NCI-H345 treated with DMSO at 0.1 percent for 48 hours (cell line): Measurements from ENCODE around the gene DENND4B.

Experiments
- DNase-seq: peaks from one replicate; lab custom pipeline; 2025; ENCODE audit not compliant: unreplicated experiment; lab: John Stamatoyannopoulos, UW

Gene DENND4B

GRCh38 chr1:153968972-153969371, 22.5 kb upstream of the DENND4B start:
- DNase-seq, result no peak

- DNase-seq, result no peak
Observed at GRCh38 chr1:153968408-153968807, 21.9 kb upstream of the DENND4B start.

- DNase-seq, result no peak
Observed at GRCh38 chr1:153968000-153968363, 21.5 kb upstream of the DENND4B start.

- DNase-seq, result peak; percentile 100
Observed at GRCh38 chr1:153967107-153967999, 20.8 kb upstream of the DENND4B start, which contains the start of gene CREB3L4. Gene CREB3L4, plus strand, starts transcription at chr1:153967902. Its CDS starts 624 bp downstream, at chr1:153968526.

GRCh38 chr1:153963850-153964331, 17.4 kb upstream of the DENND4B start:
- DNase-seq, result peak; percentile 78

- peak; percentile 99 for DNase-seq
Observed at GRCh38 chr1:153963030-153963849, 16.7 kb upstream of the DENND4B start, which contains the start of gene SLC39A1. Gene SLC39A1, minus strand, starts transcription at chr1:153963537. Its CDS starts 822 bp downstream, at chr1:153962715.

- DNase-seq, result no peak
Observed at GRCh38 chr1:153962088-153963029, 15.8 kb upstream of the DENND4B start.

- DNase-seq, result no peak
Observed at GRCh38 chr1:153961421-153961820, 14.9 kb upstream of the DENND4B start.

GRCh38 chr1:153960206-153960605, 13.7 kb upstream of the DENND4B start:
- no peak for DNase-seq

GRCh38 chr1:153959454-153959853, 12.9 kb upstream of the DENND4B start:
- no peak for DNase-seq

GRCh38 chr1:153958961-153959260, 12.4 kb upstream of the DENND4B start:
- DNase-seq, result no peak

- DNase-seq, result peak; percentile 100
Observed at GRCh38 chr1:153958111-153958960, 11.8 kb upstream of the DENND4B start, which contains the start of gene CRTC2. Gene CRTC2, minus strand, starts transcription at chr1:153958612. Its CDS starts 115 bp downstream, at chr1:153958497.

GRCh38 chr1:153957744-153958110, 11.2 kb upstream of the DENND4B start:
- no peak for DNase-seq

GRCh38 chr1:153956997-153957715, 10.6 kb upstream of the DENND4B start:
- no peak for DNase-seq

GRCh38 chr1:153954826-153955225, 8.3 kb upstream of the DENND4B start:
- no peak for DNase-seq

GRCh38 chr1:153953859-153954365, 7.4 kb upstream of the DENND4B start:
- DNase-seq, result no peak

GRCh38 chr1:153951801-153952200, 5.3 kb upstream of the DENND4B start:
- DNase-seq, result no peak

- DNase-seq, result no peak
Observed at GRCh38 chr1:153951183-153951582, 4.7 kb upstream of the DENND4B start.
